HG02588 (cell line): ENCODE data around the gene AKR1C2.

Experiments used
- ATAC-seq: cut with Tn5 transposase; IDR thresholded peaks from one replicate; pipeline ENCODE4 v1.9.1; 2021; ENCODE audit warnings: mild to moderate bottlenecking, moderate library complexity; ENCODE audit not compliant: unreplicated experiment

Gene AKR1C2

GRCh38 chr10:4939224-4940072, 64.2 kb downstream of the AKR1C2 start:
- ATAC-seq = no peak
